Neuronal stem cell (in vitro differentiated cells): ENCODE results near the gene CDC42.

Experiments
- DNase-seq: peaks from one replicate; pipeline ENCODE4 v3.0.0-alpha.2; 2013; ENCODE audit warnings: low spot score
- H2AFZ ChIP-seq: one replicate; pipeline ENCODE4 v1.6.1; 2013; ENCODE audit warnings: mild to moderate bottlenecking, low read length, inconsistent platforms
- H2AK5ac ChIP-seq: 2 replicates; pipeline ENCODE4 v1.6.1; 2013; ENCODE audit warnings: low read depth, mild to moderate bottlenecking, inconsistent platforms, low read length, moderate library complexity, mixed read lengths
- H2BK120ac ChIP-seq: 2 replicates; pipeline ENCODE4 v1.6.1; 2013; ENCODE audit warnings: low read depth, mild to moderate bottlenecking, inconsistent platforms, low read length, moderate library complexity, mixed read lengths
- H2BK12ac ChIP-seq: one replicate; pipeline ENCODE4 v1.6.1; 2013; ENCODE audit warnings: low read length, inconsistent platforms
- H2BK15ac ChIP-seq: 2 replicates; pipeline ENCODE4 v1.6.1; 2013; ENCODE audit warnings: mild to moderate bottlenecking, low read length, inconsistent platforms, mixed read lengths
- H2BK5ac ChIP-seq: one replicate; pipeline ENCODE4 v1.6.1; 2013; ENCODE audit warnings: inconsistent platforms, mild to moderate bottlenecking, low read length, moderate library complexity
- H3K14ac ChIP-seq: one replicate; pipeline ENCODE4 v1.6.1; 2013; ENCODE audit warnings: low read length, inconsistent platforms
- H3K18ac ChIP-seq: 2 replicates; pipeline ENCODE4 v1.6.1; 2013; ENCODE audit warnings: low read length, inconsistent platforms
- H3K23ac ChIP-seq: 2 replicates; pipeline ENCODE4 v1.6.1; 2013; ENCODE audit warnings: low read depth, mild to moderate bottlenecking, mixed read lengths, low read length, inconsistent platforms; ENCODE audit not compliant: poor library complexity
- H3K27ac ChIP-seq: replicated peaks from 3 replicates; pipeline ENCODE4 v1.5.1; 2013; ENCODE audit warnings: low read length, inconsistent platforms
- H3K27me3 ChIP-seq, 3 experiments: 2 replicates each; pipeline ENCODE4 v1.6.1; 2013; ENCODE audit warnings: low read length in 3 of 3, mild to moderate bottlenecking in 2 of 3, inconsistent platforms in 1 of 3, low read depth in 1 of 3, mixed read lengths in 1 of 3, moderate library complexity in 1 of 3; ENCODE audit not compliant: control insufficient read depth in 3 of 3, insufficient read depth in 3 of 3
- H3K36me3 ChIP-seq, 2 donors: replicated peaks in 1 of 2; 2 replicates each; pipeline ENCODE4 v1.6.1; 2013; ENCODE audit warnings: low read length in 2 of 2; ENCODE audit not compliant: control insufficient read depth in 2 of 2, insufficient read depth in 2 of 2
- H3K4ac ChIP-seq: 2 replicates; pipeline ENCODE4 v1.6.1; 2013; ENCODE audit warnings: inconsistent platforms, mild to moderate bottlenecking, low read length, moderate library complexity
- H3K4me1 ChIP-seq, 2 donors: 1 replicate in 1 of 2; 2 replicates in 1 of 2; pipeline ENCODE4 v1.6.1; 2013; ENCODE audit warnings: low read length in 2 of 2, low read depth in 1 of 2; ENCODE audit not compliant: control insufficient read depth in 2 of 2, insufficient read depth in 1 of 2
- H3K4me2 ChIP-seq: one replicate; pipeline ENCODE4 v1.6.1; 2013; ENCODE audit warnings: mild to moderate bottlenecking, low read length, inconsistent platforms; ENCODE audit not compliant: insufficient read depth, poor library complexity, severe bottlenecking
- H3K4me3 ChIP-seq, 2 donors: 2 replicates each; pipeline ENCODE4 v1.5.1; 2013; ENCODE audit warnings: low read length in 2 of 2, mild to moderate bottlenecking in 2 of 2, inconsistent platforms in 1 of 2, moderate library complexity in 1 of 2
- H3K79me1 ChIP-seq: one replicate; pipeline ENCODE4 v1.6.1; 2013; ENCODE audit warnings: low read depth, mild to moderate bottlenecking, inconsistent platforms, low read length, moderate library complexity
- H3K9ac ChIP-seq: one replicate; pipeline ENCODE4 v1.6.1; 2013; ENCODE audit warnings: mild to moderate bottlenecking, low read depth, low read length, inconsistent platforms; ENCODE audit not compliant: poor library complexity
- H3K9me3 ChIP-seq, 2 donors: replicated peaks in 1 of 2; 2 replicates each; pipeline versions ENCODE3 to v1.6.1; 2013; ENCODE audit warnings: low read length in 2 of 2, mild to moderate bottlenecking in 2 of 2, inconsistent platforms in 1 of 2, low read depth in 1 of 2, mixed read lengths in 1 of 2, moderate library complexity in 1 of 2; ENCODE audit not compliant: control insufficient read depth in 2 of 2, insufficient read depth in 1 of 2
- H4K8ac ChIP-seq: one replicate; pipeline ENCODE4 v1.6.1; 2013; ENCODE audit warnings: low read depth, mild to moderate bottlenecking, inconsistent platforms, low read length, moderate library complexity
- H4K91ac ChIP-seq: one replicate; pipeline ENCODE4 v1.6.1; 2013; ENCODE audit warnings: low read length, low read depth, mild to moderate bottlenecking, inconsistent platforms; ENCODE audit not compliant: poor library complexity
- WGBS, 2 donors: extraction: QIAGEN DNeasy Blood & Tissue Kit; methylation state at CpG; one replicate each; pipeline ENCODE4 v1.1.7; 2013; ENCODE audit warnings: missing lambda C conversion rate in 2 of 2, mixed read lengths in 1 of 2; ENCODE audit not compliant: insufficient read length in 2 of 2, insufficient replicate concordance in 1 of 2; ENCODE audit errors: extremely low coverage in 2 of 2; 5-methylcytosine and 5-hydroxymethylcytosine counted together

Gene CDC42

GRCh38 chr1:22133931-22134324 is 81.4 kb downstream of the CDC42 start:
- Histone ChIP-seq H3K4ac (no peak overlapping the region), H3K79me1 (peaks cover 3% of the 10 kb centered on the region), H3K9ac (peak overlapping the region; percentile 26), H2AFZ (peak overlapping the region; percentile 43), H3K27me3 (peaks cover 0 to 62% (median 55%) of the 10 kb centered on the region in 3 experiments), H3K4me2 (no peak overlapping the region), H3K4me1 (peaks cover 6 to 10% of the 10 kb centered on the region in 2 donors), H2BK5ac (no peak overlapping the region), H3K14ac (no peak overlapping the region), H4K8ac (no peak overlapping the region), H3K36me3 (no peaks in the 10 kb centered on the region), H4K91ac (no peak overlapping the region), H3K4me3 (no peak overlapping the region), H2BK15ac (no peak overlapping the region), H2BK120ac (no peak overlapping the region), H3K27ac (no peak overlapping the region), H2AK5ac (no peak overlapping the region), H3K9me3 (peaks cover 0 to 2% of the 10 kb centered on the region in 2 donors), H2BK12ac (no peak overlapping the region), H3K18ac (peak overlapping the region; percentile 77), H3K23ac (peak overlapping the region; percentile 86)
- no CpG with 5 or more reads among the region's 15 CpGs for WGBS, 2 donors
- no peak for DNase-seq

DNA sequence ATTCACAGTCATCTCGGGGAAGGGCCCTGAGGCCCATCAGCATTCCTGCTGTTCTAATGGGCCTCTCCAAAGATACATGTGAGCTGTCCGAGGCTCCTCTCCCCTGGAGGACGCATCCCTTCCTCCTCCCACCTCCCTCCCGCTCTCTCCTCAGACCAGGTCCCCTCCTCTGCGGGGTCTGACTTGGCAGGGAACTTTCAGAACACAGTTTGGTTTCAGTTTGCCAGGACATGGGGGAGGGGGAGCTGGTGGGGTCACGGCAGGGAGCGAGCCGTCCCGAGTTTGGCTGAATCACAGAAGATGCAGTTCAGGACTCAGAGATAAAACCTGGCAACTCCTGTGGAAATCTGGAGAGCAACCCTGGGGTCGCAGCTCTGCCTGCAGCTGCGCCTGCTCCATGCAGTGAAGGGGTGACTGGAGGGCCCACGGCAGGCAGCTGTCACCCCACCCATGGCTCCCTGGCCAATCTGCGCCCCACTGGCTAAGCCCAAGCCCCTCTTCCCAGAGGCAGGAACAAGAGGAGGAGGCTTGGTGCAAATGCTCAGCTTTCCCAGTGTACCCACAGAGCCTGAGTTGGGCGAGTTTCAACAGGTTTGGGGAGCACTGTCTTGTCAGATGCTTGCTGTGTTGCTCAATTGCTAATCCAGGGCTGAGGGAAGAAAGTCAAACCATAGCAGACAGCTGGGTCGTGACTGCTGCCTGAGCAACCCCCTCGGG is 84.7 kb downstream of the CDC42 start:
- no peak overlapping the region for H2BK5ac ChIP-seq
- H2AK5ac ChIP-seq, result no peak overlapping the region
- H3K4me1 ChIP-seq, result peaks cover 15 to 22% of the 10 kb centered on the region in 2 donors
- H3K18ac ChIP-seq, result no peak overlapping the region
- peaks cover 0 to 2% of the 10 kb centered on the region in 2 donors for H3K9me3 ChIP-seq
- H4K8ac ChIP-seq, result no peak overlapping the region
- DNase-seq, result no peak
- H3K4me3 ChIP-seq, result no peak overlapping the region
- H2BK15ac ChIP-seq, result no peak overlapping the region
- H2AFZ ChIP-seq, result peak overlapping the region; percentile 37
- no peak overlapping the region for H2BK12ac ChIP-seq
- H3K9ac ChIP-seq, result no peak overlapping the region
- peaks cover 3% of the 10 kb centered on the region for H3K79me1 ChIP-seq
- no peak overlapping the region for H3K23ac ChIP-seq
- no peak overlapping the region for H2BK120ac ChIP-seq
- no peaks in the 10 kb centered on the region for H3K36me3 ChIP-seq
- H4K91ac ChIP-seq, result no peak overlapping the region
- H3K4ac ChIP-seq, result no peak overlapping the region
- peaks cover 7 to 94% (median 85%) of the 10 kb centered on the region in 3 experiments for H3K27me3 ChIP-seq
- H3K14ac ChIP-seq, result no peak overlapping the region
- no peak overlapping the region for H3K4me2 ChIP-seq
- WGBS, 2 donors, result no CpG with 5 or more reads among the region's 16 CpGs
- H3K27ac ChIP-seq, result no peak overlapping the region

GRCh38 chr1:22139066-22139594 is 86.6 kb downstream of the CDC42 start:
- Histone ChIP-seq H3K14ac (peak overlapping the region; percentile 43), H3K36me3 (no peaks in the 10 kb centered on the region), H4K91ac (no peak overlapping the region), H3K9ac (no peak overlapping the region), H2AK5ac (no peak overlapping the region), H3K79me1 (peaks cover 3% of the 10 kb centered on the region), H3K27ac (no peak overlapping the region), H3K4me1 (peaks cover 15 to 22% of the 10 kb centered on the region in 2 donors), H4K8ac (no peak overlapping the region), H2BK120ac (no peak overlapping the region), H3K4me3 (no peak overlapping the region), H3K9me3 (peaks cover 0 to 2% of the 10 kb centered on the region in 2 donors), H3K18ac (no peak overlapping the region), H2BK5ac (no peak overlapping the region), H3K23ac (no peak overlapping the region), H2BK15ac (no peak overlapping the region), H3K27me3 (peaks cover 11 to 89% (median 82%) of the 10 kb centered on the region in 3 experiments), H3K4ac (no peak overlapping the region), H2BK12ac (no peak overlapping the region), H2AFZ (no peak overlapping the region), H3K4me2 (no peak overlapping the region)
- no peak for DNase-seq
- no CpG with 5 or more reads among the region's 15 CpGs for WGBS, 2 donors

DNA sequence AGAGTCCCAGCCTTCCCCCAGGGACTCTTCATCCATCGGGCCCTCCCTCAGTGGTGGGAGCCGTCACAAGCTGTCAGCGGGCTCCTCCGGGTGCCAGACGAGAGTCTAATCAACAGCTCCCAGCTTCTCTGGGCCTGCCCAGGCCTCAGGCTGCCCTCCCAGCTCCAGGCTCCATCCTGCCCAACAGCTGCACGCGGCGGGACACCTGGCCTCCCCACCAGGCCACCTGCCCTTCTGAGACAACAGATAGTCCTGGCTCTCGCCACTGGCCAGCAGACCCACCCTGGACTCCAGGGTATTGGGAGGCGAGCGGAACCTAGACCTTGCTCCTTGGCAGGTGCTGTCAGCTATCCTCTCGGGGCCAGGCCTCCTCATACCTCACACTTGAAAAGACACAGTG is 87.3 kb downstream of the CDC42 start:
- Histone ChIP-seq H3K14ac (peak overlapping the region; percentile 59), H3K27me3 (peaks cover 11 to 89% (median 82%) of the 10 kb centered on the region in 3 experiments), H4K8ac (no peak overlapping the region), H3K9me3 (no peaks in the 10 kb centered on the region), H3K36me3 (no peaks in the 10 kb centered on the region), H2BK12ac (no peak overlapping the region), H3K27ac (no peak overlapping the region), H2BK5ac (no peak overlapping the region), H2AFZ (no peak overlapping the region), H2BK120ac (no peak overlapping the region), H3K4ac (no peak overlapping the region), H3K23ac (no peak overlapping the region), H2AK5ac (no peak overlapping the region), H3K4me2 (no peak overlapping the region), H2BK15ac (no peak overlapping the region), H3K4me1 (peaks cover 15 to 22% of the 10 kb centered on the region in 2 donors), H3K18ac (no peak overlapping the region), H3K9ac (no peak overlapping the region), H4K91ac (no peak overlapping the region), H3K4me3 (no peak overlapping the region), H3K79me1 (peaks cover 3% of the 10 kb centered on the region)
- DNase-seq, result no peak
- no CpG with 5 or more reads among the region's 12 CpGs for WGBS, 2 donors
